GM21529 (cell line): Measurements from ENCODE around the gene HSPA14.
"Not testable (repeated sequence)": the region's sequence is repeated elsewhere in the genome, so short reads cannot be mapped to it uniquely, and the experiment has no call there.

Experiments used
- ATAC-seq: cut with Tn5 transposase; IDR thresholded peaks from one replicate; pipeline ENCODE4 v1.9.1; 2021; ENCODE audit not compliant: unreplicated experiment

The HSPA14 gene

GRCh38 chr10:14836208-14836607 lies 1.9 kb upstream of the HSPA14 start:
- ATAC-seq = no peak

DNA sequence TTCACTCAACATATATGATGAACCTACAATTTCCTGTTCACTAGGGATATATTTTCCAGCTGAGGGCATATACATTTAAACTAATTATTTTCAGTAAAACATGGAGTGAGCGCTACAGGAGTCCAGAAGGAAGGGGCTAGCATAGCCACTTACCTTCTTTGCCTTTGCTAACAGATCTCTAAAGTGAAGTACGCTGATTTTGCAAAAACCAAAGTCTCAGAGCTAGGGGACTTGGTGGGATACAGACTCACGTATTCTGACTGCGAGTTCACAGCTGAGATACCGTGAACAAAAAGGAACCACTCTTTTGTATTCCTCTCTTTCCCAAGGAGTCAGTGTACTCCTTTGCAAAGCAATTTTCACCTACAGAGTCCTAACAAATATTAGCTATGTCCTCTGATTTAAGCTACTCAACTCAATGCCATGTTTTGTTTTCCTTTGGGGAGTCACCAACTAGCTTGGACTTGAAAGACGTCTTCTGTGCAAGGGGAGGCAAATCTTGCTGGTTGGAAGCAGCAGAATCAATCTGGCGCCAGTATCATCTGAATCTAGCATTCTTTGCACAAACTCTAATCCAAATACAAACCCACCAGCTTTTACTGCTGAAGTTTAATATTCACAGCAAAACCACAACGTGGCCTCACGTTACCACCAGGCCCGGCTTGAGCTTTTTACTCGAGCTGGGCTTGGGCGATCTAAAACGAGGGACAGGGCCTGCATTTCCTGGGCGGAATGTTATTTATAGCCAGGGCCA lies 926 bp upstream of the HSPA14 start:
- ATAC-seq = no peak

DNA sequence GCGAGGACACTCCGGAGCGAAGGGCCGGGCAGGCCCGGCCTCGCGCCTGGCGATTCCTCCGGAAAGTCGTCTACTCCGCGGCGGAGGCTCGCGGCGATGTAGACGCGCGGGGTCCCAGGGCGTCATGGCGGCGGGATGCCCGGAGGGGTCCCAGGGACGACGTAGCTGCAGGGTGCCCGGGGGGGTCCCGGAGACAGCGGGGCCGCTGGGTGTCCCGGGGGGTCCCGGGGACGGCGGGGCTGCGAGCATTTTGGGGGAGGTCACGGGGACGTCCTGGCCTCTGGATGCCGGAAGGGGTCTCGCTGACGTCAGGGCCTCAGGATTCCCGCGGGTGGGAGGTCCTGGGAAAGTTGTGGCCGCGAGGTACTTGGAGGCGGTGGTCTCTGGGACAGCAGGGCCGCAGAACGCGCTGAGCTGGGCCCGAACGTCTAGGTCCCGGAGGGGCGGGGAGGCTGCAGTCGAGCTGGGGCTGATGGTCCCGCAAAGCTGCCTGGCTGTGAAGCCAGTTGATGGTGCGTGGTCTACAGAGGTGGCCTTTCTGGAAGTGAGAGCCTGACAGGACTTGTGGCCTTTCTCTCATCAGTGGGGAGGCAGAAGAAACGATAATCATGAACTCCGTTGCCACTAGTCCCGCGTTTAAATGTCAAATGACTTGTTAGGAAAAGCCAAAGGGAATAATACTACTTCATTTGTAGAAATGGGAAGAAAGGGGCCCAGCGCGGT lies 637 bp downstream of the HSPA14 start:
- ATAC-seq = peak; percentile 6

DNA sequence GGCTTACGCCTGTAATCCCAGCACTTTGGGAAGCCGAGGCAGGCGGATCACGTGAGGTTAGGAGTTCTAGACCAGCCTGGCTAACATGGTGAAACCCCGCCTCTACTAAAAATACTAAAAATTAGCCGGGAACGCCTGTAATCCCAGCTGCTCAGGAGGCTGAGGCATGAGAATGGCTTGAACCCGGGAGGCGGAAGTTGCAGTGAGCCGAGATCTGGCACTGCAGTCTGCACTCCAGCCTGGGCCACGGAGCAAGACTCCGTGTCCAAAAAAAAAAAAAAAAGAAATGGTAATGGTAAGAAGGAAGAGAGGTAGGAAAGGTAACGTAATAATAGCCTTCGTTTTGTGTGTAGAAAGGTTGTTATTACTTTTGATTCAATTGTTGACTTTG lies 1.2 kb downstream of the HSPA14 start:
- no peak for ATAC-seq

- ATAC-seq = no peak
Measured at GRCh38 chr10:14840178-14840577, 2.1 kb downstream of the HSPA14 start.

DNA sequence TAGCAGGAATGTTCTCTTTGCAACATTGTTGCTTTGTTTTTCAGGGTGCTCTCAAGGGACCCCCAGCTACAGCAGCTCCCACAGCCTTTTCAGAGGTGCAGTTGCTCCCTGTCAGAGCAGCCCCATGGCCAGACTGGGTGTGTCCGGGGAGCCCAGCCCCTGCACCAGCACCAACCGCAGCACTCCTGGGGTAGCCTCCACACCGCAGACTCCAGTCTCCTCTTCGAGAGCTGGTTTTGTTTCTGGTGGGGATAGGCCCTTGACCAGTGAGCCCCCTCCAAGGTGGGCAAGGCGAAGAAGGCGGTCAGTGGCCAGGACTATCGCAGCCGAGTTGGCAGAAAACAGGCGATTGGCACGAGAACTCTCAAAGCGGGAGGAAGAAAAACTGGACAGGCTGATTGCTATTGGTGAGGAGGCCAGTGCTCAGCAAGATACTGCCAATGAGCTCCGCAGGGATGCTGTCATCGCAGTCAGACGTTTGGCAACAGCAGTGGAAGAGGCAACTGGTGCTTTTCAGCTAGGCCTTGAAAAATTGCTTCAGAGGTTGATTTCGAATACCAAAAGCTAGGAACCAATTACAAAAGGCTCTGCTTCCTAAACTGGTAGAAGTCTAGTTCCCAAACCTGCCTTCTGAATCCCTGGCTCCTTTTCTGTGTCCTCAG lies 5.4 kb downstream of the HSPA14 start:
- no peak for ATAC-seq

GRCh38 chr10:14844948-14845347 lies 6.8 kb downstream of the HSPA14 start:
- no peak for ATAC-seq

DNA sequence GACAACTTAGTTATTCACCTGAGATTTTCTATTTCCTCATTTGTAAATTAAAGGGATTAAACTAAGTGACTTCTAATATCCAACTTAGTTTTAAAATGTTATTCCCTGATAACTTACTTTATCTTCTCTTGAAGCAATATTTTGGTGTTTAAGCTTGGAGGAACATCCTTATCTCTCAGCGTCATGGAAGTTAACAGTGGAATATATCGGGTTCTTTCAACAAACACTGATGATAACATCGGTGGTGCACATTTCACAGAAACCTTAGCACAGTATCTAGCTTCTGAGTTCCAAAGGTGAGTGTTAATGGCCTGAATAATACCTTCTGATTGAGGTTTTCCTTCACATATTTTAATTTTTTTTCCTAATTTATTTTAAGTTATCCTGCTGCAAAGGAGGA lies 14.1 kb downstream of the HSPA14 start:
- no peak for ATAC-seq

DNA sequence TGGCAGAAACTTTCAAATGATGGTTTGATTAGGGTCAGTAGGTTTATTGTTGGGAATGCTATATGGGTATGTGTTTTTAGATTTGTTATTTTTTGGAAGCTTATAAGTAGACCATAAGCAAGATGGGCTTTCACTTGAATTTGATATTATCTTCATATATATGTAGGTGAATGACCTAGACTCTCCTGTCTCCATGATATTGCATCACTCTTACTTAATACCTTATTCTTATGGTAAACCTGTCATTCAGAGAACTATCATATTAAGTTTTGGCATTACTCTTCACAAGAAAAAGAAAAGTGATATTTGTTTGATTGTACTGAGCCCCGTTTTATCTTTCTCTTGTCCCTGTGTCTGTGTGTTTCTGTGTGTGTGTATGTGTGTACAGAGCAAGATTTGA lies 17.3 kb downstream of the HSPA14 start:
- ATAC-seq = no peak

- ATAC-seq = no peak
Measured at GRCh38 chr10:14858338-14858960, 20.3 kb downstream of the HSPA14 start.

DNA sequence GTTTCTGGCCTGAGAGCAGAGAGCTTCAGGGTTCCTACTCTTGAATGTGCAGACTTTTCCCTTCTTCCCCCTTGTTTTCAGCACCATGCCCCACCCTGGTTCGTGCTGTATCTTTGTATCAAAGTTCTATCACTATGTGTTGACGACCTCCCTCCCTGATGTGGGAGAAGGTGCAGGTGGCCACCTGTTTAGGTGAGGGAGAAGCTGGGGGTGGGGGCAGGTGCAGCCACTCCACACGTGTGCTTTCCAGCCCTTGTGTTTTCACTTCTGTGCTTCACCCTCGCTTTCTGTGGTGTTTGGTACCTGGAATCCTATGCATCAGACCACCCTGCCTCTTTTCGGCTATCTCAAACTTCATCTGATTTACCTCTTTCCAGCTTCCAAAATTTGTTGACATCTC lies 20.9 kb downstream of the HSPA14 start:
- no peak for ATAC-seq

DNA sequence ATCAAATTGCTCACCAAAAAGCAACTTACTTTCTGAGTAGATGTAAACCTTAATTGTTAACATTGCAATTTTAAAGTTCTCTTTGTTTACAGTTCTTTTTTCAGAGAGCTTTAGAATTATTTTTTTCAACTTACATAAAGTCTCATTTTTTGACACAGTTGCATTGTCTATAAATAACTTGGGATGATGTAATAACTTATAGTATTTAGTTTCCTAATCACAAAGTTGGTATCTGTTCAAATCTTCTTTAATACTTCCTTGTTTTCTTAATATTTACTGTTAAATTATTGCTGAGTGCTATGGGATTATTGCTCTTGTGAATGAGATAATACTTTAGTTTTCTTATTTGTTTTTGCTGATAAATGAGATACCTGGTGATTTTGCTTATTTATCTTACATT lies 21.7 kb downstream of the HSPA14 start:
- no peak for ATAC-seq

DNA sequence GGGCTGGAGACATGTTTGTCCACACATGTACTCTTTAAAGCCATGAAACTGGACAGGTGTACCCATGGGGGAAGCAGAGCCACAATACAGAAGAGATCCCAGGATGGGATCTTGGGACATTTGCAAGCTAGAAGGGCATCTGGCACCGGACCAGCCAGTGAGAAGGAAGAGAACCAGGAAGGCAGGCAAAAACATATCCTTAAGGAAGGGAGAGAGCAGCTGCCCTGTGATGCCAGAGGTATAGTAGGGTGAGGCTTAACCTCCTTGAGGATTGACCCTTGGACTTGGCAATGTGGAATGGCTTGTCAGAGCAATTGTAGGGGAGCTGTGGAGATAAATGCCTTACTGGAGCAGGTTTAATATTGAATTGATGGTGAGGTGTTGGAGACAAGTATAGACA lies 22.7 kb downstream of the HSPA14 start:
- ATAC-seq = no peak

DNA sequence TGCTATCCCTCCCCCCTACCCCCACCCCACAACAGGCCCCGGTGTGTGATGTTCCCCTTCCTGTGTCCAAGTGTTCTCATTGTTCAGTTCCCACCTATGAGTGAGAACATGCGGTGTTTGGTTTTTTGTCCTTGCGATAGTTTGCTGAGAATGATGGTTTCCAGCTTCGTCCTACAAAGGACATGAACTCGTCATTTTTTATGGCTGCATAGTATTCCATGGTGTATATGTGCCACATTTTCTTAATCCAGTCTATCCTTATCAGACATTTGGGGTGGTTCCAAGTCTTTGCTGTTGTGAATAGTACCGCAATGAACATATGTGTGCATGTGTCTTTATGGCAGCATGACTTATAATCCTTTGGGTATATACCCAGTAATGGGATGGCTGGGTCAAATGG lies 26.4 kb downstream of the HSPA14 start:
- ATAC-seq = not testable (repeated sequence)

GRCh38 chr10:14864871-14865270 lies 26.8 kb downstream of the HSPA14 start:
- not testable (repeated sequence) for ATAC-seq

GRCh38 chr10:14873090-14873760 lies 35.1 kb downstream of the HSPA14 start:
- ATAC-seq = peak; percentile 42

- no peak for ATAC-seq
Measured at GRCh38 chr10:14875941-14876340, 37.8 kb downstream of the HSPA14 start.

DNA sequence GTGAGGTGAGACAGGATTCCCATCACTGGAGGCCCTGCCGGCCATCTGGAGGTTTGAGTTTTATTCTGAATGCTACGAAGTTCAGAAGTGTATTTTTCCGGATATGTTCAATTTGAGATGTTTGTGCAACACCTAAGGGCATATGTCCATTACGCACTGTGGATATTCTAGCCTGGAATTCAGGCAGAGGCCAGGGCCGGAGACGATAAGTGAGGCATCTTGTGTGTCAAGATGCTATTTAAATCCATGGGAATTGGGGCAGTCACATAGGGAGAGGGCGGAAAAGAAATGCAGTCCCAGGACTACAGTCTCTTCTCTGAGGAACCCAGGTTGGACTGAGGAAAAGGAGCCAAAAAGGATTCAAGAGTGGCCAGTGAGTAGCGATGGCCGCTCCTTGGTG lies 38.7 kb downstream of the HSPA14 start:
- no peak for ATAC-seq

DNA sequence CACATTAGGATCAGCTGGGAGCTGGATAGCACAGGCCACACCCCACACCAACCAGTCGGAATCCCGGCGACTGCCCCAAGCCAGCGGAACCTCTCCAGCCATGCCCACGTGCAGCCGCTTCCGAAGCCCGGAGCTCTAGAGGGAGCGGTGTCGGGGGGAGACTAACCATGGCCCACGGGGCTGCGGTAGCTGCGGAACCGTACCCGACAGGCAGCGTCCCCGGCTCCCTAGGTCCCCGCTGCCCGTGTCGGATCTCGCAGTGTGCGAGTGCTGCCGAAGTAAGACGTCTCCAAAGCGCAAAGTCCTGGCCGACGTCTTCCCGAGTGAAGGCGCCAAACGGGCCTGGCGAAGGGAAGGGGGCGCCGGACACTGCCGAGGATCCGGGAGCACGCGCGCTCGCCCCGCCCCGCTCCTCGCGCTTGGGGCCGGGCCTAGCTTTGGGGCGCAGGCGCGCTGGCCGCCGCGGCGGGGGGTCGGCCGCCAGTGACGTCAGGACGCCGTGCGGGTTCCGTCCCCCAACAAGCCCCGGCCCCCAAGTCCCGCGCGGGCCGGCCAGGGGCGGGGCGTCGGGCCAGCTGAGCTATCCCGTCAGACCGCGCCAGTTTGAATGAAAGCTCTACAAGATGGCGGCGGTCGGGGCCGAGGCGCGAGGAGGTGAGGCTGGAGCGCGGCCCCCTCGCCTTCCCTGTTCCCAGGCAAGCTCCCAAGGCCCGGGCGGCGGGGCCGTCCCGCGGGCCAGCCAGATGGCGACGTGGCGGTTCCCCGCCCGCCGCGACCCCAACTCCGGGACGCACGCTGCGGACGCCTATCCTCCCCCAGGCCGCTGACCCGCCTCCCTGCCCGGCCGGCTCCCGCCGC lies 40.4 kb downstream of the HSPA14 start, which contains the start of gene SUV39H2:
SUV39H2 (plus strand) TSS at position 601 of the 858 bp plus-strand sequence; CDS start at position 624, 23 bp downstream.
- peak; percentile 87 for ATAC-seq
